SK-N-SH treated with all-trans-retinoic acid at 6 μM for 48 hours (cell line): ENCODE results near the gene MSRB3.

ENCODE experiments used
- ATAC-seq: fragments of 200-7000 bp; cut with Tn5 transposase; 3 replicates; pipeline ENCODE4 v1.9.1; 2020; ENCODE audit warnings: mild to moderate bottlenecking, moderate library complexity
- ARNTL ChIP-seq: fragments of 450-650 bp; formaldehyde crosslinking; IDR thresholded peaks from 2 replicates; pipeline ENCODE4 v1.5.0; 2020; ENCODE audit warnings: low read depth, mild to moderate bottlenecking, moderate library complexity, borderline replicate concordance
- BACH2 ChIP-seq: fragments of 250-450 bp; sonication (Bioruptor Pico); IDR thresholded peaks from 2 replicates; pipeline ENCODE4 v1.9.0; 2021; ENCODE audit warnings: mild to moderate bottlenecking, borderline replicate concordance
- CREB5 ChIP-seq: fragments of 250-450 bp; sonication (Bioruptor Pico); IDR thresholded peaks from 2 replicates; pipeline ENCODE4 v1.5.1; 2020; ENCODE audit warnings: low read depth, mild to moderate bottlenecking, moderate library complexity
- CSRNP3 ChIP-seq: fragments of 250-450 bp; sonication (Bioruptor Pico); IDR thresholded peaks from 2 replicates; pipeline ENCODE4 v1.5.1; 2021; ENCODE audit warnings: mild to moderate bottlenecking, moderate library complexity
- ESRRG ChIP-seq: fragments of 250-450 bp; sonication (Bioruptor Pico); IDR thresholded peaks from 2 replicates; pipeline ENCODE4 v1.6.1; 2021; ENCODE audit warnings: mild to moderate bottlenecking
- GLIS3 ChIP-seq: fragments of 250-450 bp; sonication (Bioruptor Pico); IDR thresholded peaks from 2 replicates; pipeline ENCODE4 v1.5.0; 2020; ENCODE audit warnings: mild to moderate bottlenecking, moderate library complexity
- ISL1 ChIP-seq: fragments of 250-450 bp; sonication (Bioruptor Pico); IDR thresholded peaks from 2 replicates; pipeline ENCODE4 v2.1.2; 2022; ENCODE audit warnings: mild to moderate bottlenecking, moderate library complexity
- OSR1 ChIP-seq: fragments of 250-450 bp; sonication (Bioruptor Pico); IDR thresholded peaks from 2 replicates; pipeline ENCODE4 v1.8.0; 2022; ENCODE audit warnings: moderate library complexity, mild to moderate bottlenecking, inconsistent platforms
- PPARA ChIP-seq: fragments of 250-450 bp; sonication (Bioruptor Pico); IDR thresholded peaks from 2 replicates; pipeline ENCODE4 v1.5.0; 2020; ENCODE audit warnings: mild to moderate bottlenecking, borderline replicate concordance
- RARB ChIP-seq: fragments of 250-450 bp; sonication (Bioruptor Pico); IDR thresholded peaks from 2 replicates; pipeline ENCODE4 v1.8.0; 2021; ENCODE audit warnings: mild to moderate bottlenecking, moderate library complexity
- SNAI2 ChIP-seq: fragments of 250-450 bp; sonication (Bioruptor Pico); IDR thresholded peaks from 2 replicates; pipeline ENCODE4 v1.5.0; 2020; ENCODE audit warnings: mild to moderate bottlenecking, moderate library complexity
- TCF4 ChIP-seq: fragments of 250-450 bp; sonication (Bioruptor Pico); IDR thresholded peaks from 2 replicates; pipeline ENCODE4 v1.8.0; 2021; ENCODE audit warnings: mild to moderate bottlenecking, moderate library complexity, borderline replicate concordance
- TOX ChIP-seq: fragments of 250-450 bp; sonication (Bioruptor Pico); IDR thresholded peaks from 2 replicates; pipeline ENCODE4 v1.8.0; 2021; ENCODE audit warnings: mild to moderate bottlenecking, moderate library complexity, borderline replicate concordance
- ZC3H10 ChIP-seq: fragments of 250-450 bp; sonication (Bioruptor Pico); IDR thresholded peaks from 2 replicates; pipeline ENCODE4 v1.5.1; 2021; ENCODE audit warnings: mild to moderate bottlenecking, moderate library complexity
- ZFP3 ChIP-seq: fragments of 250-450 bp; sonication (Bioruptor Pico); IDR thresholded peaks from 2 replicates; pipeline ENCODE4 v1.5.0; 2020; ENCODE audit warnings: mild to moderate bottlenecking, moderate library complexity
- ZFP30 ChIP-seq: fragments of 450-650 bp; formaldehyde crosslinking; IDR thresholded peaks from 2 replicates; pipeline ENCODE4 v1.5.0; 2022; ENCODE audit warnings: mild to moderate bottlenecking, moderate library complexity
- ZNF565 ChIP-seq: fragments of 450-650 bp; formaldehyde crosslinking; conservative IDR thresholded peaks from 2 replicates; pipeline ENCODE4 v1.5.0; 2020; ENCODE audit warnings: low read depth, mild to moderate bottlenecking, moderate library complexity
- ZNF70 ChIP-seq: fragments of 450-650 bp; formaldehyde crosslinking; IDR thresholded peaks from 2 replicates; pipeline ENCODE4 v1.5.0; 2020; ENCODE audit warnings: mild to moderate bottlenecking, moderate library complexity
- ZNF8 ChIP-seq: fragments of 450-650 bp; formaldehyde crosslinking; IDR thresholded peaks from 2 replicates; pipeline ENCODE4 v1.5.0; 2020; ENCODE audit warnings: mild to moderate bottlenecking, moderate library complexity
- TF ChIP-seq, protein P1 (sequence below): fragments of 250-450 bp; sonication (Bioruptor Pico); IDR thresholded peaks from 2 replicates; pipeline ENCODE4 v1.8.0; 2020; ENCODE audit warnings: mild to moderate bottlenecking, moderate library complexity, borderline replicate concordance
- TF ChIP-seq, protein P2 (sequence below): fragments of 250-450 bp; sonication (Bioruptor Pico); IDR thresholded peaks from 2 replicates; pipeline ENCODE4 v1.5.0; 2020; ENCODE audit warnings: mild to moderate bottlenecking, moderate library complexity

MSRB3 gene

GRCh38 chr12:65372574-65372973 is 94.1 kb downstream of the MSRB3 start:
- no peak for TF ChIP-seq CREB5 (CRISPR knock-in tag)
- TF ChIP-seq ZNF8 (CRISPR knock-in tag) = no peak
- TF ChIP-seq TOX (CRISPR knock-in tag) = no peak
- TF ChIP-seq BACH2 (CRISPR knock-in tag) = no peak
- no peak for TF ChIP-seq ZNF565 (CRISPR knock-in tag)
- TF ChIP-seq PPARA (CRISPR knock-in tag) = no peak
- TF ChIP-seq ESRRG (CRISPR knock-in tag) = no peak
- no peak for TF ChIP-seq OSR1
- TF ChIP-seq ZC3H10 (CRISPR knock-in tag) = no peak
- no peak for TF ChIP-seq ISL1
- no peak for TF ChIP-seq RARB (CRISPR knock-in tag)
- no peak for TF ChIP-seq CSRNP3 (CRISPR knock-in tag)
- TF ChIP-seq GLIS3 (CRISPR knock-in tag) = no peak
- TF ChIP-seq ZNF70 (CRISPR knock-in tag) = no peak
- TF ChIP-seq, protein P1, sequence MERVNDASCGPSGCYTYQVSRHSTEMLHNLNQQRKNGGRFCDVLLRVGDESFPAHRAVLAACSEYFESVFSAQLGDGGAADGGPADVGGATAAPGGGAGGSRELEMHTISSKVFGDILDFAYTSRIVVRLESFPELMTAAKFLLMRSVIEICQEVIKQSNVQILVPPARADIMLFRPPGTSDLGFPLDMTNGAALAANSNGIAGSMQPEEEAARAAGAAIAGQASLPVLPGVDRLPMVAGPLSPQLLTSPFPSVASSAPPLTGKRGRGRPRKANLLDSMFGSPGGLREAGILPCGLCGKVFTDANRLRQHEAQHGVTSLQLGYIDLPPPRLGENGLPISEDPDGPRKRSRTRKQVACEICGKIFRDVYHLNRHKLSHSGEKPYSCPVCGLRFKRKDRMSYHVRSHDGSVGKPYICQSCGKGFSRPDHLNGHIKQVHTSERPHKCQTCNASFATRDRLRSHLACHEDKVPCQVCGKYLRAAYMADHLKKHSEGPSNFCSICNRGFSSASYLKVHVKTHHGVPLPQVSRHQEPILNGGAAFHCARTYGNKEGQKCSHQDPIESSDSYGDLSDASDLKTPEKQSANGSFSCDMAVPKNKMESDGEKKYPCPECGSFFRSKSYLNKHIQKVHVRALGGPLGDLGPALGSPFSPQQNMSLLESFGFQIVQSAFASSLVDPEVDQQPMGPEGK (CRISPR knock-in tag) = no peak
- TF ChIP-seq SNAI2 (CRISPR knock-in tag) = no peak
- TF ChIP-seq, protein P2, sequence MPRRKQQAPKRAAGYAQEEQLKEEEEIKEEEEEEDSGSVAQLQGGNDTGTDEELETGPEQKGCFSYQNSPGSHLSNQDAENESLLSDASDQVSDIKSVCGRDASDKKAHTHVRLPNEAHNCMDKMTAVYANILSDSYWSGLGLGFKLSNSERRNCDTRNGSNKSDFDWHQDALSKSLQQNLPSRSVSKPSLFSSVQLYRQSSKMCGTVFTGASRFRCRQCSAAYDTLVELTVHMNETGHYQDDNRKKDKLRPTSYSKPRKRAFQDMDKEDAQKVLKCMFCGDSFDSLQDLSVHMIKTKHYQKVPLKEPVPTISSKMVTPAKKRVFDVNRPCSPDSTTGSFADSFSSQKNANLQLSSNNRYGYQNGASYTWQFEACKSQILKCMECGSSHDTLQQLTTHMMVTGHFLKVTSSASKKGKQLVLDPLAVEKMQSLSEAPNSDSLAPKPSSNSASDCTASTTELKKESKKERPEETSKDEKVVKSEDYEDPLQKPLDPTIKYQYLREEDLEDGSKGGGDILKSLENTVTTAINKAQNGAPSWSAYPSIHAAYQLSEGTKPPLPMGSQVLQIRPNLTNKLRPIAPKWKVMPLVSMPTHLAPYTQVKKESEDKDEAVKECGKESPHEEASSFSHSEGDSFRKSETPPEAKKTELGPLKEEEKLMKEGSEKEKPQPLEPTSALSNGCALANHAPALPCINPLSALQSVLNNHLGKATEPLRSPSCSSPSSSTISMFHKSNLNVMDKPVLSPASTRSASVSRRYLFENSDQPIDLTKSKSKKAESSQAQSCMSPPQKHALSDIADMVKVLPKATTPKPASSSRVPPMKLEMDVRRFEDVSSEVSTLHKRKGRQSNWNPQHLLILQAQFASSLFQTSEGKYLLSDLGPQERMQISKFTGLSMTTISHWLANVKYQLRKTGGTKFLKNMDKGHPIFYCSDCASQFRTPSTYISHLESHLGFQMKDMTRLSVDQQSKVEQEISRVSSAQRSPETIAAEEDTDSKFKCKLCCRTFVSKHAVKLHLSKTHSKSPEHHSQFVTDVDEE (CRISPR knock-in tag) = no peak
- TF ChIP-seq ZFP3 (CRISPR knock-in tag) = no peak
- TF ChIP-seq ZFP30 (CRISPR knock-in tag) = no peak
- TF ChIP-seq TCF4 (CRISPR knock-in tag) = no peak
- 0 out of 3 replicates have a peak, but pooled peaks have one; percentile 19 for ATAC-seq

DNA sequence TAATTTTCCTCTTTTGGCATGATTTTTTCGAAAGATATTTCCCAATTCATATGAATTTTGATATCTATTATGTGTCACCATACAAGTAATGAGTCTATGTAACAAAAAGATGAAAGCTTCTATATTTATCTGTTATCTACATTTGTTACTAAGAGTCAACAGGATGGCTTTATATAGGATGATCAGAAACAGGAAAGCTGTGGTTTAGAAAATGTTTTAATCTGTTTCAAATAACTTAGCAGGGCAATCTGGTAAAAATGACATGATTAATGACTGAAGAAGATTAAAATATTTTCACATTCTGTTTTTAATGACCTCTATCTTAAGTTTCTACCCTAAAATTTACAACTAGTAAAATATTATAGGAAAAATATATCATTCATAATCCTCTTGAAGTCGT is 105.8 kb downstream of the MSRB3 start:
- TF ChIP-seq GLIS3 (CRISPR knock-in tag) = no peak
- TF ChIP-seq OSR1 = no peak
- TF ChIP-seq ARNTL = no peak
- TF ChIP-seq ZNF70 (CRISPR knock-in tag) = no peak
- TF ChIP-seq CSRNP3 (CRISPR knock-in tag) = no peak
- TF ChIP-seq CREB5 (CRISPR knock-in tag) = no peak
- TF ChIP-seq PPARA (CRISPR knock-in tag) = no peak
- TF ChIP-seq, protein P2 (CRISPR knock-in tag) = no peak
- no peak for TF ChIP-seq BACH2 (CRISPR knock-in tag)

More for the DNA sequence above, 105.8 kb downstream of the MSRB3 start:
- peak; percentile 65; the same call in 2 of the 3 replicates for ATAC-seq
